Breast epithelium (tissue), 3 donors: ENCODE results near the gene HCFC2.
A peak's percentile ranks its signal among the peaks of the same experiment; 100 is the strongest.

ENCODE experiments used
- POLR2AphosphoS5 ChIP-seq, 3 donors: sonication (generic); formaldehyde crosslinking; IDR thresholded peaks; one replicate each; pipeline ENCODE4 v1.6.1; 2017; ENCODE audit warnings: antibody characterized with exemption in 3 of 3
- TF ChIP-seq, protein P1 (sequence below), 3 donors: fragments of 450-650 bp; IDR thresholded peaks; one replicate each; pipeline ENCODE4 v1.5.1; 2016 to 2017; ENCODE audit warnings: antibody characterized with exemption in 3 of 3, mild to moderate bottlenecking in 3 of 3, moderate library complexity in 3 of 3

DNA sequence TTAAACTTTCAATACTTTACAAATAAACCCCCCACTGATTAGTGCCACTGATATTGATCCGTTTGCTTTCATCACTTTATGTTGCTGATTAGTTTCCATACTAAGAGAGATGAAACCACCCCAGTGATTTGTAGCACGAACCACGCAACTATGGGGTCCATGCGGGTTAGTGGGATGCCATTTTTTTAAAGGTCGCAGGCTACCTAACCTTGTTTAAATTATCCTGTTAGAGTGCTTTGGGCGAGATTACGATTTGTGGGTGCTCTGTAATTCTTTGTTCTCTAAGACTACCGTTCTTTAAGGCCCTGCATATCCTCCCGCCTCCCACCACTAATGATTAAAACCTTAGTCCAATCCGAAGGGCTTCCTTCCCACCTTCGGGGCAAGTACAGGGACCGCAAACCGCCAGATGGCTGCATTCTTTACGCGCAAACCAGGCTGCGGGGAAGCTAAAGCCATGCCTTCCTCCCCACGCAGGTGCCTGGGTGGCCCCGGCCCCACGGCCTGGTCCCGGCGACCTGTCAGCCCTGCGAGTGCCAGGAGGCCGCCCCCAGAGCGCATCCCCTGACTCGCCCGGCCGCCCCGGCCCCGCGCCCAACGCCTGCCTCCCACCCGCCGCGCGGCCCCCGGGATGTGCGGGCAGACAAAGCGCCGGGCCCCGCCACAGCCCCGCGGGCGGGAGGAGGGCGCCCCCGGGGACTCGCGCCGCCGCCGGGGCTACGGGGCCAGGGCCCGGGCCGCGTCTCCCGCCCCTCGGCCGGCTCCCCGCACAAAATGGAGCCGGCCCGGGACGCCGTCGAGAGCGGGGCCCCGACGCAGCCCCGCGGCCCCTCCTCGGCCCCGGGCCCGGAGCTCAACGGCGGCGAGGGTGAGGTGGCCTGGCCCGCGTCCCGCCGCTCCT lies 72.9 kb downstream of the HCFC2 start:
- TF ChIP-seq, protein P1, sequence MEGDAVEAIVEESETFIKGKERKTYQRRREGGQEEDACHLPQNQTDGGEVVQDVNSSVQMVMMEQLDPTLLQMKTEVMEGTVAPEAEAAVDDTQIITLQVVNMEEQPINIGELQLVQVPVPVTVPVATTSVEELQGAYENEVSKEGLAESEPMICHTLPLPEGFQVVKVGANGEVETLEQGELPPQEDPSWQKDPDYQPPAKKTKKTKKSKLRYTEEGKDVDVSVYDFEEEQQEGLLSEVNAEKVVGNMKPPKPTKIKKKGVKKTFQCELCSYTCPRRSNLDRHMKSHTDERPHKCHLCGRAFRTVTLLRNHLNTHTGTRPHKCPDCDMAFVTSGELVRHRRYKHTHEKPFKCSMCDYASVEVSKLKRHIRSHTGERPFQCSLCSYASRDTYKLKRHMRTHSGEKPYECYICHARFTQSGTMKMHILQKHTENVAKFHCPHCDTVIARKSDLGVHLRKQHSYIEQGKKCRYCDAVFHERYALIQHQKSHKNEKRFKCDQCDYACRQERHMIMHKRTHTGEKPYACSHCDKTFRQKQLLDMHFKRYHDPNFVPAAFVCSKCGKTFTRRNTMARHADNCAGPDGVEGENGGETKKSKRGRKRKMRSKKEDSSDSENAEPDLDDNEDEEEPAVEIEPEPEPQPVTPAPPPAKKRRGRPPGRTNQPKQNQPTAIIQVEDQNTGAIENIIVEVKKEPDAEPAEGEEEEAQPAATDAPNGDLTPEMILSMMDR (IDR thresholded peaks at IDR 0.05): no peak
- TF ChIP-seq POLR2AphosphoS5 (IDR thresholded peaks at IDR 0.05): peak in 1 of 3 donors; percentile 32
